Esophagus muscularis mucosa (tissue), 3 donors: Measurements from ENCODE around the gene LHPP.

Source experiments
- CTCF ChIP-seq, 3 experiments: fragments of 200-600 bp in 2 of 3; fragments of 450-650 bp in 1 of 3; sonication (generic) in 2 of 3; IDR thresholded peaks; one replicate each; pipeline ENCODE4 v1.5.1; 2017 to 2019; ENCODE audit warnings: antibody characterized with exemption in 3 of 3, mild to moderate bottlenecking in 2 of 3, moderate library complexity in 1 of 3
- EP300 ChIP-seq: sonication (generic); formaldehyde crosslinking; IDR thresholded peaks from one replicate; pipeline ENCODE4 v1.6.1; 2017; ENCODE audit warnings: antibody characterized with exemption

- TF ChIP-seq CTCF (IDR thresholded peaks at IDR 0.05) (no peak), EP300 (no peak)
These were observed 53.8 kb downstream of the LHPP start for GRCh38 chr10:124515244-124515970.
